DMS79 (cell line): ENCODE data around the gene UBL4A.

Source experiments
- DNase-seq: peaks from one replicate; lab custom pipeline; 2025; lab: John Stamatoyannopoulos, UW

Gene UBL4A

GRCh38 chrX:154482786-154483185 is 3.6 kb downstream of the UBL4A start:
- no peak for DNase-seq

DNA sequence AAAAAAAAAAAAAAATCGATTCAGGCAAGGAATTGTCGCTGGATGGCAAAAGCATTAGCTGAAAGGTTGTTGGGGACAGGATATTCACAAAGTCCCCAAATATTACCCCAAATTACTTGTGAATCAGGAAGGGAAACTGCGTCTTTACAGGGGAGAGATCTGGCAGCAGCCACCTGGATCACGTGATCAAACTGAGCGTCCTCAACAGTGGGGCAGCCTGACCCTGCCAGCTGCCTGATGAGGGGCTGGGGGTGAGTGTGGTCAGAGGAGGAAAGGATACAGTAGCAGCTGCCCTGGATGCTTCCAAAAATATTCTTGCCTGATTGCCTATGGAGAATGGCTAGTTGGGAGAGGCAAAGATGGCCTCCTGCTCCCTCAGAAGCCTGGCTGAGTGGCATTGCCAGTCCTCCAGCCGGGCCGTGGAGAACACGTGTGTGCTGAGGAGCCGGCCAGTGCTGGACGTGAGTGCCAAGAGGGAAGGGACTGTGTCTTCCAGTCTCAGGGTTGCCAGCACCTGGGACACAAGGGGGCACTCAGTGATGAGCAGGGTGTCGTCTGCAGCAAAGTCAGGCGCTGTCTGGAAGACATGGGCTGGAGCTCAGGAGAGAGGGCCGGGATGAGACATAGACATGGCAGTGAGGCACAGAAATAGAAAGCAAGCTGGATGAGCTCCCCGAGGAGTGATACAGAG is 4.4 kb downstream of the UBL4A start:
- DNase-seq, result no peak

DNA sequence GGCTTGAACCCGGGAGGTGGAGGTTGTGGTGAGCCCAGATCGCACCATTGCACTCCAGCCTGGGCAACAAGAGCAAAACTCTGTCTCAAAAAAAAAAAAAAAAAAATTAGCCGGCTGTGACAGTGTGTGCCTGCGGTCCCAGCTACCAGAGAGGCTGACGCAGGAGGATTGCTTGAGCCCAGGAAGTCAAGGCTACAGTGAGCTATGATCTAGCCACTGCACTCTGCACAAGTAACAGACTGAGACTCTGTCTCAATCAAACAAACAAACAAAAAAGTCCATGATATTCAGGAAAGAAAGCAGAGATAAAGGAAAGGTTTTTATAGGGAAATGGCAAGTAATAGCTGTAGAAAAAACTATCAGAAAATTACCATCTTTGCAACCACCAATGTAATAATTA is 5.2 kb downstream of the UBL4A start:
- no peak for DNase-seq

DNA sequence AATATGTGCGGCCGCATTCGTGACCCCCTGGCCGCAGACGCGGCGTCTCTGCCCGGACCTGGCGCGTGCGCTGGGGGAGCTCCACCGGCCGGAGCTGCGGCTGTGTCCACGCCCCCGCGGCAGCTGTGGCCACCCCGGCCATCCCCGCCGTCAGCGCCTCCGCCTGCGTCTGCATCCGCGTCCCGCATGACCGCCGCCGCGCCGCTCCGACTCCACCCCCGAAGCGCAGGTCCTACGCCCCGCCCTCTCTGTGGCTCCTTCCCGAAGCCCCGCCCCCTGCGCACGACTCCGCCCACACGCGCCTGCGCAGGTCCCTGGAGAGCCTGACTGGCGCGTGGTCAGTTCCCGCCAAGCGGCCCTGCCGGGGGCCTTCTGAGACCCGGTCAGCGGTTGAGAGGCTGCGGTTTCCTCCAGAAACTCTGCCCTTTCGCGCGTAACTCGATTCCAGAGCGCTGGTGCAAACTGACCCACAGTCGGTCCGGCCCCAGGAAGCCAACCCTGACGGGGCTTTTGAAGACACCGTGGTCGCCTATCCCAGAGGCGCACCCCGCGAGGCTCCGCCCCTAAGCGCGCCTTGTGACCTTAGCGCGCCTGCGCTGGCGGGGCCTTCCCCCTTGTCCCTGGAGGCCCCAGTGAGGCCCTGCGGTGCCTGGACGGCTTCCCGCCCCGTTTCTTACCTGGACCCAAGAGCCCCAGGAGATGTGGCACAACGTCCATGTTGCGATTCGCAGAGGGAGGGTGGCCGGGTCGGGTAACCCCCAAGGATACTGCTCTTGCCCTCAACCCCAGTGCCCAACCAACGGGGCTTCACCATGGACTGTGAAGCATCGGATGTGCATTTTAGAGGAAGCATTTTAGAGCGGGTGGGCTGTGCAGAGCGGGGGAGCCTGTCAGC is 7.4 kb downstream of the UBL4A start, which contains the start of gene LAGE3:
Gene LAGE3, minus strand, starts transcription at position 554 of the 895 bp plus-strand sequence. Its CDS starts 366 bp downstream, at position 188.
- no peak for DNase-seq

DNA sequence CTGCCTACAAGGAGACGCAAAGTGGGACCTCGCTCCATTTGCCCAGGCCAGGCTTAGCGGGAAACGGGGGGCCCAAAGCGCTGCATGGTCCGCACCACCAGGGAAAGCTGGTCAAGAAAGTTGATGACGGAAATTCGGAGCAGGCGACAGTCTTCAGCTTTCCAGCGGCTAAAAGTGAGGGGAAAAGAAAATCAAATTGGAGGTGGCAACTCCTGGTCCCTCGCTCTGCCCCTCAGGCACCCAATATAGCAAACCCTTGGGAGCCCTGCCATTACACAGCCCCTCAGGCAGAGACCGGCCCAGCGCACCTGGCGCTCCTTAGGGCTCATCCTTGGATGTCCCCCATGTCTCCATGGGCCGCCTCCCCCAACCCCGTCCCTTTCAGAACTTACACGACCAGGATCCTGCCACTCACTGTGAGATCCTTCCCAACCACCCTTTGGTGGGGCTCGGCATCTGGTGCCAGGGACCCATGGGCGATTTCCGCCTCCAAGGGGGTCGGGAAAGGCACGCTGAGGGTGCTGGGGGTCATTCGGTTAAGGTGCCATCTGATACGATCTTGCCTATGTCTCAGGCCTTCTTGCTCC is 8.4 kb downstream of the UBL4A start:
- no peak for DNase-seq

DNA sequence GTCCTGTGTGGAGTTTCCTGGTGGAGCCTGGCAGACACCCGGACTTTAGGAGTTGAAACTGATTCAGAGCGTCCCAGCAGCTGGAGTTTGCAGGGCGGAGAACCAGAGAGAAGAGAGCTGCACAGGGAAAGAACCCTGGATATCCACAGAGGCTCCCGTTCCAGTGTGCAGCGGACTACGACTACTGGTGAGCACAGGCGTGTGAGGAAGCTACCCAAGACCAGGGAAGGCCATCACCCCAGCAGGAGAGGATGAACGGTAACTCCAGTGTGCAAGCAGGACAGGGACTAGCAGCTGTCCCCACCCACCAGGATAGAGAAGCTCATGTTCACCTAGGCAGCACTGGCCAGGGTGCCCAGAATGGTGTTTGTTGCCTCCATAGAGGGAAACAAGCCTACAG is 9.6 kb downstream of the UBL4A start:
- no peak for DNase-seq

- DNase-seq, result no peak
These were observed 12.7 kb downstream of the UBL4A start for GRCh38 chrX:154473683-154474082.

DNA sequence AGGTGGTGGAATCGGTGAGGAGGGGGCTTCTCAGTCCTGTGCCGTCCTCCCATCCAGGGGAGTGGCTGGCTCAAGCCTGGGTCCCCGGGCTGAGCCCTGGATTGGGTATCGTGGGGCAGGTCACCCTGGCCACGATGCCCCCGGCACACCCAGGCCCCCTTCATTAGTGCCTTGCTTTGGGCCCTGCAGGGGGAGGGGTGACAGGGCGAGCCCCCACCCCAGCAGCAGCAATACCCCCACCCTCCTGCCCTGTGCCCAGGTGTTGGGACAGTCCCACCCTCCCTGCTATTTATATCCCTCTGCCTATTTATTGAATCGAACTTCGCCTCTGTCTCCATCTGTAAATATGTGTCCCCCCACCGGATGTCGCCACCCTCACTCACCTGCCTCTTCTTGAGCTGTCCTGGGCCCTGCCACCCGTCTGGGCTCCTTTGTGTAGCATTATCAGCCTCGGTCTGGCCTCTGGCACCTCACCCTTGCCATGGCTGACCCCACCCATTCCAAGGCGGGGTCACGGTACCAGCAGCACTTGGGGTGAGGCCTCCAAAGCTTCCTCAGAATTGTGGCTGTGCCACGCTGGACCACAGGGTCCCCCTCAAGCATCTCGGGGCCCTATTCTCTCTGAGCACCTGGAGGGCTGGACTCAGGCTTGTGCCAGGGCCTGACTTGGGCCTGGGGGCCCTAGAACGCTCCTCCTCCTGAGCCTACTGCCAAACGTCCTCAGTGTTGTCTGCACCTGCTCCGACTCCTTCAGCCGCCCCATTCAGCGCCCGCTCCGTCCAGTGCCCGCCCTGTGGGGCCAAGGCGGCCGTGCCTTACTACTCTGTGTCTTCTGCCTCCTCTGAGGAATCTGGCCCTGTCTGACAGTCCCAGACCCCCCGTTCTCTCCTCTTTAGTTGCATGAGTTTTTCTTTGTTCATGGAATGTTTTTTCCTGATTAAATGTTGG is 13.5 kb downstream of the UBL4A start:
- DNase-seq, result no peak

DNA sequence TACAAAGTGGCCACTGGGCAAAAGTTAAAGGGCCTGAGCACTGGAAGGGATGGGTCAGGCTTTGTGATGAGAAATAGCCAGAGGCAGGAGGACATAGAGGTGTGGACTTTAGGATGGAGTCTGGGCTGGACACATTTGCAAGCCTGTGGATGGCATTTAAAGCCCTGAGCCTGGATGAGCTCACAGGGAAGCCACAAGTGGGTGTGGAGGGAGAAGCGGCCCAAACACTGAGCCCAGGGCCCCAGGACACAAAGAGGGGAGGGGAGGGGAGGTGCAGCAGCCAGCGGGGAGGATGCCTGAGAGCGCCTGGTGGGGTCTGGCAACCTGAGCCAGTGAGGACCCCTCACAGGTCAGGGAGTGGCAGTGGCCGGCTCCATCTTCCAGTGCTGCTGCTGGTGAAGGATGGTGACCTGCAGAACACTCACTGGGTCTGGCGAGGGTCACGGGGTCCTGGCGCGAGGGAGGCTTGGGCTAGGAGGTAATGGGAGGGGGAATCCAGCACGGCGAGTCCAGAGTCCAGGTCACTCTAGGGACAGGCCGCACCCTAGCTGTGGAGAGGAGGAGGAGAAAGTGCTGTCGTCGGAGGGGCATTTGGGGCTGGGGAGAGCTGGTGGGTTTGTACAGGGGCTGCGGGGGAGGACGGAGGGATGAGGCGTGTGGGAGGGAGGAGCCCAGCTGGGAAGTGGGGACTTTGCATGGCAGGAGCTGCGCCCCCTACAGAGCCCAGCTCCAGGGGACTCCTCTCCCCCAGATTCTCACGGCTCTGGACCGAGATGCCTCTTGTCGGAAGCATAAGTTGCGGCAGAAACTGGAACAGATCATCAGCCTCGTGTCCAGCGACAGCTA is 14.4 kb downstream of the UBL4A start:
- DNase-seq, result no peak

DNA sequence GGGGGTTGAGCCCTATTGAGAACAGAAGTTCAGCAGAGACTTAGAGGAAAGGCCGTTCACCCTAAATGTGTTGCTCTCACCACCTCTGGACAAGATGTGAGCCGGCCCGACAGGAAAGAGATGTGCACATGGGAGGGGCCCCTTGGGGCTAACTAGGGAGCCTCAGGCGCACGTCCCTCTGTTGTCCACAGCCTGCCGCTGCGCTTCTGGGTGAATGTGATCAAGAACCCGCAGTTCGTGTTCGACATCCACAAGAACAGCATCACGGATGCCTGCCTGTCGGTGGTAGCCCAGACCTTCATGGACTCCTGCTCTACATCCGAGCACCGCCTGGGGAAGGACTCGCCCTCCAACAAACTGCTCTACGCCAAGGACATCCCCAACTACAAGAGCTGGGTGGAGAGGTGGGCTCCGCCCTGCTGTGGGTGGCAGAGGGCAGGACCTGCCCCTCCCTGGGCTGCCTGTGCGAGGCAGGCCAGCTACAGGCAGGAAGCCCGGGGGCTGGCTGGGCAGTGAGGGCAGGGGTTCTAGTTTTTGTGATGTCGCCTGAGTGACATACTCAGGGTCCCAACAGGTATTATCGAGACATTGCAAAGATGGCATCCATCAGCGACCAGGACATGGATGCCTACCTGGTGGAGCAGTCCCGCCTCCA is 15.4 kb downstream of the UBL4A start:
- DNase-seq, result no peak

DNA sequence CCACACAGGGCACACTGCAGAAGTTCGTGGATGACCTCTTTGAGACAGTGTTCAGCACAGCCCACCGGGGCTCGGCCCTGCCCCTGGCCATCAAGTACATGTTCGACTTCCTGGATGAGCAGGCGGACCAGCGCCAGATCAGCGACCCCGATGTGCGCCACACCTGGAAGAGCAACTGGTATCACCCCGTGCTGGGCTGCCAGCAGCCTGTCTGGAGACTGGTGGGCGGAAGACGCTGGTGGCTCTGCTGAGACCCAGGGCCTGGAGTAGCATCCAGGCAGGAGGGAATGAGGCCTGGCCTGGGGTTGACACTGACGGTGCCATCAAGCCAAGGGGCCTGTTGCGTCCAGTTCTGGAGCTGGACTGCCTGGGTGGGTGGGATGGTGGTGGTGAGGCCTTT is 16.0 kb downstream of the UBL4A start:
- no peak for DNase-seq

DNA sequence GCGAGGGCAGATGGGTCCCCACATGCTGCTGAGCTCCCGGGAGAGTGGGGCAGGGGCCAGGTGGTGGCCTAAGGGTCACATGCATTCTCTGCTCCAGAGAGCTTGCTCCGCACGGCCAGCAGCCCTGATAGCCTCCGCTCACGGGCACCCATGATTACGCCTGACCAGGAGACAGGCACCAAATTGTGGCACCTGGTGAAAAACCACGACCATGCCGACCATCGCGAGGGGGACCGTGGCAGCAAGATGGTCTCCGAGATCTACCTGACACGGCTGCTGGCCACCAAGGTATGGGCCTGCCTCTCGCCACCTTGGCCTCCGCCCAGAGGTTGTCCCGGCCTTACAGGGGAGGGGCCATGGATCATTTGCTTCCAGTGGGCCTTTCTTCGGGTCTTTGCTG is 16.5 kb downstream of the UBL4A start:
- DNase-seq, result no peak

DNA sequence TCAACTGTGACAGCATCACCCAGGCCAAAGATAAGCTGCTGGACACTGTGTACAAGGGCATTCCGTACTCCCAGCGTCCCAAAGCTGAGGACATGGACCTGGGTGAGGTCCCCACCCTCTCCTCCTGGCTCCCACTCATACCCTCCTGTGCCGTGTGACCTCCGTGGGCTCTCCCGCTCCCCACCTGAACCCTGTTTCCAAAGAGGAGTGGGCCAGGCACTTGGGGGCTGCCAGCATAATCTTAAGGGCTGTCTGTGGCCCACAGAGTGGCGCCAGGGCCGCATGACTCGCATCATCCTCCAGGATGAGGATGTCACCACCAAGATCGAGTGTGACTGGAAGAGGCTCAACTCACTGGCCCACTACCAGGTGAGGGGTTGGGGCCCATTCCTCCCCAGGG is 17.3 kb downstream of the UBL4A start:
- no peak for DNase-seq

DNA sequence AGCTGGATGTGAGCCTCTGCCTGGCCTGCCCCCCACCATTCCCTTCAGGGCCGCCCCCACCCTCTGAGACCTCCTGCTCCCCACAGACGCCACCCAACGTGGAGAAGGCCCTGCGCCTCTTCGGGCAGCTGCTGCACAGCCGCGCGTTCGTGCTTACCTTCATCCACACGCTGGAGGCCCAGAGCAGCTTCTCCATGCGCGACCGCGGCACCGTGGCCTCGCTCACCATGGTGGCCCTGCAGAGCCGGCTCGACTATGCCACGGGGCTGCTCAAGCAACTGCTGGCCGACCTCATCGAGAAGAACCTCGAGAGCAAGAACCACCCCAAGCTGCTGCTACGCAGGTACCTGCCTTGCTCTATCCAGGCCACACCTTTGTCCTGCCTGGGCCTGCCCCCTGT is 18.2 kb downstream of the UBL4A start:
- no peak for DNase-seq

DNA sequence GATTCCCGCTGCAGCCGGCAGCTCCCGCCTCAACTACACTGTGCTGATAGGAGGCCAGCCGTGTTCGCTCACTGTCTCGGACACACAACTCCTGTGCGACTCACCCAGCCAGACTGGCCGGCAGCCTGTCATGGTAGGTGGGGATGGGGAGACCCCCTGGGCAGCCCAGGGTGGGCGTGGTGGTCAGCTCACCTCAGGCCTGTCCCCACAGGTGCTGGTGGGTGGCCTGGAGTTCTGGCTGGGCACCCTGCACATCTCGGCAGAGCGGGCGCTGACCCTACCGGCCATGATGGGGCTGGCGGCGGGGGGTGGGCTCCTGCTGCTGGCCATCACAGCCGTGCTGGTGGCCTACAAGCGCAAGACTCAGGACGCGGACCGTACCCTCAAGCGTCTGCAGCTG is 18.9 kb downstream of the UBL4A start:
- no peak for DNase-seq

GRCh38 chrX:154466907-154467306 is 19.5 kb downstream of the UBL4A start:
- DNase-seq, result no peak

GRCh38 chrX:154466036-154466435 is 20.4 kb downstream of the UBL4A start:
- DNase-seq, result no peak

GRCh38 chrX:154465601-154466000 is 20.8 kb downstream of the UBL4A start:
- no peak for DNase-seq

DNA sequence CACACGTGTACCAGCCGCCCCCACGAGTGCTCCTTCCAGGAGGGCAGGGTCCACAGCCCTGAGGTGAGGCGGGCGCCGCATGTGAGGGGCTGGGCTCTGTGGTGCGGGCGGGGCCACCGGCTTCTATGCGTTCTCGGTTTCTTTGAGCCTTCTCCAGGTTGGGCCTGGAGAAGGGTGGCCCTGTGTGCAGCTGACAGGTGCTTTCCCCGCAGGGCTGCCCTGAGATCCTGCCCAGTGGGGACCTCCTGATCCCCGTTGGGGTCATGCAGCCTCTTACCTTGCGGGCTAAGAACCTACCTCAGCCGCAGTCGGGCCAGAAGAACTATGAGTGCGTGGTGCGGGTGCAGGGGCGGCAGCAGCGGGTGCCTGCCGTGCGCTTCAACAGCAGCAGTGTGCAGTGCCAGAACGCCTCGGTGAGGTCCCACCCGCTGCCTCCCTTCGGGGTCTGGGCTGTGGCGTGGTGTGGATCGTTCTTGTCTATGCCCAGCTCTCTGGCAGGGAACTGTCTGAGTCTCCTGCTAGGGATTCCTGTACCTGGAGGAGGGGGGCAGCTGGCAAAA is 21.5 kb downstream of the UBL4A start:
- DNase-seq, result no peak

DNA sequence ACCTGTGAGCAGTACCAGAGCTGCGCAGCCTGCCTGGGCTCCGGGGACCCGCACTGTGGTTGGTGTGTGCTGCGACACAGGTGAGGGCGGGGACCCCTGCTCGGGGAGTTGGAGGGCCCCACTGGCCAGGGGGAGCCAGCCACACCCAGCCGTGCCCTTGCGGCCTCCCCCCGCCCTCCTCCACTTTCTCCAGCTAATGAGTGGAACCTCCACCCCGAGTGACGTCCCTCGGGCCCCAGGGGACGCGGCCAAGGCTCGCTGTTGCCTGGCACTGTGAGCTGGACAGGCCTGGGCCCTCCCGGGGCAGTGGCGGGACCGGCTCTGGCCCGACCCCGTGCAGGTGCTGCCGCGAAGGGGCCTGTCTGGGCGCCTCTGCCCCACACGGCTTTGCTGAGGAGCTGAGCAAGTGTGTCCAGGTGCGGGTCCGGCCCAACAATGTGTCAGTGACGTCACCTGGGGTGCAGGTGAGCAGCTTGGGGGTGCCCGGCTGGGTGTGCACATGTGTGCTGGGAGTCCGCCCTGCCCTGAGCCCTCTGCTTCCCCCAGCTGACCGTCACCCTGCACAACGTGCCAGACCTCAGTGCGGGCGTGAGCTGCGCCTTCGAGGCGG is 22.7 kb downstream of the UBL4A start:
- DNase-seq, result no peak
